ENCODE measurements around the gene CEP85. TPM values are rescaled to one million over a fixed set of nuclear protein-coding genes. Genes with fewer than 3 reads are reported as not detected.

Gene CEP85
- total and polyA plus RNA-seq, 4 donors = 2.6 to 14.6 (median 5.3) TPM

- 72% methylated on average over 15 of the region's 15 CpGs for WGBS
- no peak overlapping the region for H3K9ac ChIP-seq (ENCODE audit: low read depth in 1 of 2, low read length in 2 of 2)
- H3K27ac ChIP-seq (ENCODE audit: low read depth in 1 of 2, low read length in 2 of 2) = no peak overlapping the region
- H3K9me3 ChIP-seq (ENCODE audit: control insufficient read depth in 4 of 4, low read length in 3 of 4) = no peaks in the 10 kb centered on the region
- no peak overlapping the region for H3K4me3 ChIP-seq (ENCODE audit: low read depth in 1 of 3, low read length in 3 of 3)
- no peak for DNase-seq (ENCODE audit: low spot score)
- no peaks in the 10 kb centered on the region for H3K36me3 ChIP-seq (ENCODE audit: control insufficient read depth in 4 of 4, insufficient read depth in 3 of 4, low read depth in 1 of 4, low read length in 3 of 4)
- peaks cover 13 to 39% (median 21%) of the 10 kb centered on the region in 4 donors for H3K4me1 ChIP-seq (ENCODE audit: control insufficient read depth in 4 of 4, insufficient read depth in 4 of 4, low read length in 3 of 4)
- H3K27me3 ChIP-seq (ENCODE audit: control insufficient read depth in 4 of 4, insufficient read depth in 4 of 4, low read length in 3 of 4) = no peaks in the 10 kb centered on the region
- TF ChIP-seq REST (IDR thresholded peaks at IDR 0.05) (no peak), TAF1 (conservative IDR thresholded peaks at IDR 0.05) (no peak), CTCF (IDR thresholded peaks at IDR 0.05; ENCODE audit: low read depth, low read length, missing input control) (no peak), RAD21 (IDR thresholded peaks at IDR 0.05) (no peak), NR2F2 (IDR thresholded peaks at IDR 0.05) (no peak), HNF4G (IDR thresholded peaks at IDR 0.05) (no peak), YY1 (IDR thresholded peaks at IDR 0.05) (no peak), SP1 (IDR thresholded peaks at IDR 0.05) (no peak), RXRA (IDR thresholded peaks at IDR 0.05) (no peak), JUND (IDR thresholded peaks at IDR 0.05) (no peak), FOXA2 (IDR thresholded peaks at IDR 0.05) (no peak), MAX (IDR thresholded peaks at IDR 0.05) (no peak), EGR1 (IDR thresholded peaks at IDR 0.05; ENCODE audit: low read depth in 2 of 2) (no peak), GABPA (IDR thresholded peaks at IDR 0.05 in 1 of 2, conservative IDR thresholded peaks at IDR 0.05 in 1 of 2) (no peak), FOXA1 (IDR thresholded peaks at IDR 0.05) (no peak), HNF4A (conservative IDR thresholded peaks at IDR 0.05) (no peak)
Observed at GRCh38 chr1:26281971-26282370, 48.0 kb downstream of the CEP85 start.

- WGBS = 90% methylated on average over 22 of the region's 22 CpGs
- Histone ChIP-seq H3K4me3 (ENCODE audit: low read depth in 1 of 3, low read length in 3 of 3) (no peak overlapping the region), H3K9me3 (ENCODE audit: control insufficient read depth in 4 of 4, low read length in 3 of 4) (no peaks in the 10 kb centered on the region), H3K9ac (ENCODE audit: low read depth in 1 of 2, low read length in 2 of 2) (no peak overlapping the region), H3K4me1 (ENCODE audit: control insufficient read depth in 4 of 4, insufficient read depth in 4 of 4, low read length in 3 of 4) (peaks cover 10 to 34% (median 18%) of the 10 kb centered on the region in 4 donors), H3K27ac (ENCODE audit: low read depth in 1 of 2, low read length in 2 of 2) (no peak overlapping the region), H3K27me3 (ENCODE audit: control insufficient read depth in 4 of 4, insufficient read depth in 4 of 4, low read length in 3 of 4) (no peaks in the 10 kb centered on the region), H3K36me3 (ENCODE audit: control insufficient read depth in 4 of 4, insufficient read depth in 3 of 4, low read depth in 1 of 4, low read length in 3 of 4) (no peaks in the 10 kb centered on the region)
- DNase-seq (ENCODE audit: low spot score) = no peak
- TF ChIP-seq MAX (IDR thresholded peaks at IDR 0.05) = no peak
- no peak for TF ChIP-seq FOXA2 (IDR thresholded peaks at IDR 0.05)
- no peak for TF ChIP-seq SP1 (IDR thresholded peaks at IDR 0.05)
- no peak for TF ChIP-seq FOXA1 (IDR thresholded peaks at IDR 0.05)
- TF ChIP-seq HNF4A (conservative IDR thresholded peaks at IDR 0.05) = no peak
- no peak for TF ChIP-seq TAF1 (conservative IDR thresholded peaks at IDR 0.05)
- no peak for TF ChIP-seq NR2F2 (IDR thresholded peaks at IDR 0.05)
- TF ChIP-seq RAD21 (IDR thresholded peaks at IDR 0.05) = no peak
- no peak for TF ChIP-seq ATF3 (IDR thresholded peaks at IDR 0.05)
- no peak for TF ChIP-seq ZBTB33 (IDR thresholded peaks at IDR 0.05)
- TF ChIP-seq RXRA (IDR thresholded peaks at IDR 0.05) = no peak
- TF ChIP-seq GABPA (IDR thresholded peaks at IDR 0.05 in 1 of 2, conservative IDR thresholded peaks at IDR 0.05 in 1 of 2) = no peak
- TF ChIP-seq HNF4G (IDR thresholded peaks at IDR 0.05) = no peak
- no peak for TF ChIP-seq CTCF (IDR thresholded peaks at IDR 0.05; ENCODE audit: low read depth, low read length, missing input control)
- TF ChIP-seq JUND (IDR thresholded peaks at IDR 0.05) = no peak
- no peak for TF ChIP-seq YY1 (IDR thresholded peaks at IDR 0.05)
Observed at GRCh38 chr1:26282401-26282918, 48.5 kb downstream of the CEP85 start.
